ENCODE data around the gene VMP1. TPM values are rescaled to one million over a fixed set of nuclear protein-coding genes. Genes with fewer than 3 reads are reported as not detected.

The VMP1 gene
- total RNA-seq, 1 donor from 2014 or later = 64.9 TPM

DNA sequence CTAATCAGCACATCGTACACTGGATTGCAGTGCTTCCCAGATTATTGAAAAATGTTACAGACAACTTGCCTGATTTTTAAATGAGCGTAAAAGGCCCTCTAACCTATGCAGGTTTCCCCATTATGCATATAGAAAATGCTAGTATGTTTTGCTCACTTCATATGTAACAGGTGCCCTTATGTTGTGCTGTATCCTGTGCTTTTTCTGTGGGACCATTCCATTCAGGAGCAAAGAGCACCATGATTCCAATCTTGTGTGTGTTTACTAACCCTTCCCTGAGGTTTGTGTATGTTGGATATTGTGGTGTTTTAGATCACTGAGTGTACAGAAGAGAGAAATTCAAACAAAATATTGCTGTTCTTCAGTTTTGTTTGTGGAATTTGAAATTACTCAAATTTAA is 13.1 kb upstream of the VMP1 start:
- Mint-ChIP-seq H3K9me3 (ENCODE audit: unreplicated experiment) (no peaks in the 10 kb centered on the region), H3K27me3 (ENCODE audit: unreplicated experiment) (peaks cover 5% of the 10 kb centered on the region), H3K27ac (ENCODE audit: unreplicated experiment) (no peak overlapping the region), H3K36me3 (ENCODE audit: low read depth, unreplicated experiment) (peaks cover 38% of the 10 kb centered on the region), H3K4me1 (ENCODE audit: unreplicated experiment) (peaks cover 2% of the 10 kb centered on the region), H3K4me3 (ENCODE audit: unreplicated experiment) (peak overlapping the region; percentile 8)
- TF ChIP-seq, protein P1, sequence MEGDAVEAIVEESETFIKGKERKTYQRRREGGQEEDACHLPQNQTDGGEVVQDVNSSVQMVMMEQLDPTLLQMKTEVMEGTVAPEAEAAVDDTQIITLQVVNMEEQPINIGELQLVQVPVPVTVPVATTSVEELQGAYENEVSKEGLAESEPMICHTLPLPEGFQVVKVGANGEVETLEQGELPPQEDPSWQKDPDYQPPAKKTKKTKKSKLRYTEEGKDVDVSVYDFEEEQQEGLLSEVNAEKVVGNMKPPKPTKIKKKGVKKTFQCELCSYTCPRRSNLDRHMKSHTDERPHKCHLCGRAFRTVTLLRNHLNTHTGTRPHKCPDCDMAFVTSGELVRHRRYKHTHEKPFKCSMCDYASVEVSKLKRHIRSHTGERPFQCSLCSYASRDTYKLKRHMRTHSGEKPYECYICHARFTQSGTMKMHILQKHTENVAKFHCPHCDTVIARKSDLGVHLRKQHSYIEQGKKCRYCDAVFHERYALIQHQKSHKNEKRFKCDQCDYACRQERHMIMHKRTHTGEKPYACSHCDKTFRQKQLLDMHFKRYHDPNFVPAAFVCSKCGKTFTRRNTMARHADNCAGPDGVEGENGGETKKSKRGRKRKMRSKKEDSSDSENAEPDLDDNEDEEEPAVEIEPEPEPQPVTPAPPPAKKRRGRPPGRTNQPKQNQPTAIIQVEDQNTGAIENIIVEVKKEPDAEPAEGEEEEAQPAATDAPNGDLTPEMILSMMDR (IDR thresholded peaks at IDR 0.05; ENCODE audit: unreplicated experiment) = no peak
- DNase-seq (ENCODE audit: low spot score) = no peak

DNA sequence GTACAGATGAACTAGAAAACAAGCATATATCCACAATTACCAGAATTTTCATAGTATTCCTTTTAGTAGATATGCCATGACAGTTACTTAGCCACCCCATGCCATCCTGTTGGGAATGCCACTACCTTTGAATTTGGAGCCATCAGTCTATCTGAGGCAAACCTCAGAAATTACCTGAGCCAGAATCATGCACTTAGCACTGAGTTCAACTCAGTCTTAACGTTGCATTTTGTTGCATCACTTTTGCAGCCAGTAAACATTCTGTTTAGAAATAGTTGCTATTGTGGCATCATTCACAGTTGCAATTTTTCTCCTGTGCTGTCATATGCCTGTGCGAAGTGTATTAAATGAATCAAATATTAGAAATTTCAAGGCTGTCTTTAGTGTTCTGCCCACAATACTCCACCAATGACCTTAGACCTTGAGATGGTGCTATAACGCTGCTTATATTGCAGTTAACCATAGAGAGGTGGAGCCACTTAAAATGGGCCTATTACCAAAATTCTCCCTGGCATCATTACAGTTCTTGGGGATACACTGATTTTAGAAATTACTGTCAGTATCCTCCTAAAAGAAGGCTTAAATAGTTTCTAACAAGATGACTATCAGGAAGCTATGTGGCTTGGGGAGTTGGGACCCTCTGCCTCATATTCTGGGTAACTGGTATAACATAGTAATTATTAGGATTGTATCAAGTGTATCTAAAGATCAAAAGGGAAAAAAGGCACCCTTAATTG is 11.3 kb upstream of the VMP1 start:
- H3K9me3 Mint-ChIP-seq (ENCODE audit: unreplicated experiment) = no peaks in the 10 kb centered on the region
- peaks cover 5% of the 10 kb centered on the region for H3K27me3 Mint-ChIP-seq (ENCODE audit: unreplicated experiment)
- H3K36me3 Mint-ChIP-seq (ENCODE audit: low read depth, unreplicated experiment) = peaks cover 22% of the 10 kb centered on the region
- peaks cover 2% of the 10 kb centered on the region for H3K4me1 Mint-ChIP-seq (ENCODE audit: unreplicated experiment)
- DNase-seq (ENCODE audit: low spot score) = no peak
- TF ChIP-seq, protein P1 (IDR thresholded peaks at IDR 0.05; ENCODE audit: unreplicated experiment) = no peak
- no peak overlapping the region for H3K27ac Mint-ChIP-seq (ENCODE audit: unreplicated experiment)
- H3K4me3 Mint-ChIP-seq (ENCODE audit: unreplicated experiment) = peak overlapping the region; percentile 28

DNA sequence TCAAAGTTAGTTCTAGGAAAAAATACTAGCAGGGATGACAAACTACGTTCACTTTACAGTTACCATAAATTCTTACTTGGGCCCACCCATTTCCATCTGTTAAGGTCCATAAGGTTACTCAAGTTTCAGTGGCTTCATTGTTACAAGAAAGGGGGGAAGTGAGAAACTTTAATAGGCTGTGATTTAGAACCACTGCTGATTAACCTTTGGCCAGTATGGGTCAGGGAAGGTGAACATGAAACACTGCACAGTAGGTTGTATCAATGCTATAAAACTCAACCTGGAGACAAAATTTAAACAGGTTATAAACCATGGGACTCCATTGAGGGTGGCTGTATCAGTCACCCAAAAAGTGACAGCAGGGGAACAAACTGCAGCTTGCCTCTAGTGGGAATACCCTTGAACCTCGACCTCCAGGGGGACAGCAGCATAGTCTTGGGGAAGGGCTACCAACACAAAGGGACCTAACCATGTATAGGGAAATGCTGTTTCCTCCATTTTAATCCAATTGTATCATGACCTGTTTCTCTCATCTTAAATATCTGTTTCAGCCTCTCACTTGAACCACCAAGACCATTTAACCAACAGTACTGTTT is 10.7 kb upstream of the VMP1 start:
- DNase-seq (ENCODE audit: low spot score) = no peak
- H3K27ac Mint-ChIP-seq (ENCODE audit: unreplicated experiment) = peak overlapping the region; percentile 28

DNA sequence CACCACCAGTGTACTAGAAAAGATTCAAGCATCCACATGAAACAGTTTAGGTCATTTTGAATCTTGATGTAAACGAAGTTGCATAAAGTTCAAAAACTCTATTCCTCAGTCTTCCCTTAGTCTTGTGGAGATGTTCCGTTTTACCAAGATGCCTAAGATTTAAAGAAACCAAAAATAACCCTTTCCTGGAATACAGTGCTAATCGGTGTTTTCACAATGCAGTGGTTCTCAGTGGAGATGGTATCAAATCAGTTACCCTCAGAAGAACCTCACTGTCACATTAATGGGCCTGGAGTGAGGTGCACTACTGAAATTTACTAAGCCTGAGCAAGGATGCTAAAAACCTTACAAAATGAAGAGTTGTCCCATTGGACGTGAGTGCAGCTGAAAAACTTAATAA is 9.3 kb upstream of the VMP1 start:
- no peak for DNase-seq (ENCODE audit: low spot score)
- Mint-ChIP-seq H3K4me3 (ENCODE audit: unreplicated experiment) (no peak overlapping the region), H3K27ac (ENCODE audit: unreplicated experiment) (no peak overlapping the region), H3K36me3 (ENCODE audit: low read depth, unreplicated experiment) (peaks cover 17% of the 10 kb centered on the region), H3K4me1 (ENCODE audit: unreplicated experiment) (peaks cover 2% of the 10 kb centered on the region), H3K9me3 (ENCODE audit: unreplicated experiment) (no peaks in the 10 kb centered on the region), H3K27me3 (ENCODE audit: unreplicated experiment) (peaks cover 5% of the 10 kb centered on the region)
- TF ChIP-seq, protein P1 (IDR thresholded peaks at IDR 0.05; ENCODE audit: unreplicated experiment) = no peak

More for the DNA sequence above, 10.7 kb upstream of the VMP1 start:
- Mint-ChIP-seq H3K27me3 (ENCODE audit: unreplicated experiment) (peaks cover 5% of the 10 kb centered on the region), H3K9me3 (ENCODE audit: unreplicated experiment) (no peaks in the 10 kb centered on the region), H3K4me3 (ENCODE audit: unreplicated experiment) (peak overlapping the region; percentile 28), H3K4me1 (ENCODE audit: unreplicated experiment) (peaks cover 2% of the 10 kb centered on the region), H3K36me3 (ENCODE audit: low read depth, unreplicated experiment) (peaks cover 18% of the 10 kb centered on the region)
- TF ChIP-seq, protein P1 (IDR thresholded peaks at IDR 0.05; ENCODE audit: unreplicated experiment) = no peak

DNA sequence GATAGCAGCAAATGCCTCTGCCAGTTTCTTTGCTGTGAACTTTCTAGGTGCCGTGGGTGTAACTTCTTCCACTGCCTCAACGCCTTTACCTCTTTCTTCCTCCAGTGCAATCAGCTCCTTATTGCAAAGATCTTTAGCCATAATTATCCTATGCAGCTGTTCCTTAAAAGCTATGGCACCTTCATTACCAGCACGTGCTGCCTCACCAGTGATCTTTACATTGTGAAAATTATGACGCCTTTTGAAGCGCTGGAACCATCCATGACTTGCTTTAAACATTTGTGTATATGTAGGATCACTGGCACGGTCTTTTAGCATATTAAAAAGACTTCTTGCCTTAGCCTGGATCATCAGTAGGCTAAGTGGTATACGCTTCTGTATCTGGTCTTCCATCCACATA is 8.2 kb upstream of the VMP1 start:
- Mint-ChIP-seq H3K27me3 (ENCODE audit: unreplicated experiment) (peaks cover 2% of the 10 kb centered on the region), H3K36me3 (ENCODE audit: low read depth, unreplicated experiment) (peaks cover 13% of the 10 kb centered on the region), H3K9me3 (ENCODE audit: unreplicated experiment) (no peaks in the 10 kb centered on the region), H3K4me1 (ENCODE audit: unreplicated experiment) (peaks cover 2% of the 10 kb centered on the region), H3K27ac (ENCODE audit: unreplicated experiment) (no peak overlapping the region), H3K4me3 (ENCODE audit: unreplicated experiment) (no peak overlapping the region)
- TF ChIP-seq, protein P1 (IDR thresholded peaks at IDR 0.05; ENCODE audit: unreplicated experiment) = no peak
- no peak for DNase-seq (ENCODE audit: low spot score)

Data from endothelial cell (in vitro differentiated cells).